Glutamatergic neuron (in vitro differentiated cells): ENCODE data around the gene AUTS2. TPM values are rescaled to one million over a fixed set of nuclear protein-coding genes. Genes with fewer than 3 reads are reported as not detected.

Source experiments
- DNase-seq: peaks from one replicate; pipeline ENCODE4 v3.0.0; 2022
- H3K27ac Mint-ChIP-seq: one replicate; pipeline ENCODE4 v1.8.0; 2020; ENCODE audit warnings: mild to moderate bottlenecking, mixed read lengths, inconsistent platforms; ENCODE audit not compliant: unreplicated experiment
- H3K27me3 Mint-ChIP-seq: one replicate; pipeline ENCODE4 v1.8.0; 2020; ENCODE audit warnings: mild to moderate bottlenecking, moderate library complexity, mixed read lengths, inconsistent platforms; ENCODE audit not compliant: unreplicated experiment
- H3K36me3 Mint-ChIP-seq: one replicate; pipeline ENCODE4 v1.8.0; 2020; ENCODE audit warnings: mild to moderate bottlenecking, mixed read lengths, inconsistent platforms; ENCODE audit not compliant: unreplicated experiment
- H3K4me1 Mint-ChIP-seq: one replicate; pipeline ENCODE4 v1.8.0; 2020; ENCODE audit warnings: mild to moderate bottlenecking, low read depth, mixed read lengths, inconsistent platforms; ENCODE audit not compliant: unreplicated experiment
- H3K4me3 Mint-ChIP-seq: one replicate; pipeline ENCODE4 v1.8.0; 2020; ENCODE audit warnings: mild to moderate bottlenecking, mixed read lengths, inconsistent platforms; ENCODE audit not compliant: unreplicated experiment
- H3K9me3 Mint-ChIP-seq: one replicate; pipeline ENCODE4 v1.8.0; 2020; ENCODE audit warnings: mild to moderate bottlenecking, moderate library complexity, mixed read lengths, inconsistent platforms; ENCODE audit not compliant: unreplicated experiment
- total RNA-seq: library from RNA; stranded (reverse); fragmentation: NEBNext Ultra II Directional; extraction: Animal tissue kit (Norgen Biotek cat#: 25700); gene quantifications from one replicate; pipeline ENCODE4 v1.2.1, GENCODE V29; 2021; ENCODE audit not compliant: unreplicated experiment
- TF ChIP-seq, protein P1 (sequence below): fragments of 200-600 bp; sonication (generic); IDR thresholded peaks from one replicate; pipeline ENCODE4 v1.5.0; 2021; ENCODE audit not compliant: partially characterized antibody, unreplicated experiment

The AUTS2 gene
- total RNA-seq, 1 donor from 2014 or later = 300 TPM

DNA sequence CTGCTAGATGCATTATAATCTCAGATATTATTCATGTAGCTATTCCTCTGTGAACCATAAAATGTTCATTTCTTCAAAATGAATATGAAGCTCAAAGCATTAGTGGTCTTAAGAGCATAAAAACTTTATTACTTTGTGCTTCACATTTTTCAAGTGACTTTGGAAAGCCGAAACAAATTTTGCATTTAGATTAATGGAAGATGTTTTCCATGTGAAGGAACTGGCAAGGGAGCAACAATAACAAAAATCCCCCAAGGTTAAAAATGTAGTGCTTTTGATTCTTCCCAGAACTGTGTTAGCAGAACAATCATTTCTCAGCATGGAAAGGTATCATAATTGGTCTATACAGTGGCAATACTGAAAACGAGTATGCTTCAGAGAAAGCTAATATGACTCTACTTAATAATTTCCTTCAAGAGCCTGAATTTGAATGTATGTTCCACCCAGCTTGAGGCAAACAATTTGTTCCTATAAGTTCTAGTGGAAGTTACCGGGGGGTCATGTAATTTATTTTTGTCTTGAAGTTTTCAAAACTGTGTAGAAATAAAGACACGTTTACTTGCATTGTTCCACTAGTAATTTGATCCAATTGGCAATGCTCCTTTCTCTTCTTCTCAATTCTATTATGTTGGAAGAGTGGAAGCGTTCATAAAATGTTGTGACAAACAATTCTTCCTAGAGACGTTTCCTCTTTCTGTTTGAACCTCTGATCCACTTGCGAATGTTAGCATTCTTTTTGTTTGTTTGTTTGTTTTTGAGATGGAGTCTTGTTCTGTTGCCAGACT is 665.4 kb downstream of the AUTS2 start:
- H3K27ac Mint-ChIP-seq = no peak overlapping the region
- H3K36me3 Mint-ChIP-seq = no peaks in the 10 kb centered on the region
- peaks cover 5% of the 10 kb centered on the region for H3K27me3 Mint-ChIP-seq
- TF ChIP-seq, protein P1, sequence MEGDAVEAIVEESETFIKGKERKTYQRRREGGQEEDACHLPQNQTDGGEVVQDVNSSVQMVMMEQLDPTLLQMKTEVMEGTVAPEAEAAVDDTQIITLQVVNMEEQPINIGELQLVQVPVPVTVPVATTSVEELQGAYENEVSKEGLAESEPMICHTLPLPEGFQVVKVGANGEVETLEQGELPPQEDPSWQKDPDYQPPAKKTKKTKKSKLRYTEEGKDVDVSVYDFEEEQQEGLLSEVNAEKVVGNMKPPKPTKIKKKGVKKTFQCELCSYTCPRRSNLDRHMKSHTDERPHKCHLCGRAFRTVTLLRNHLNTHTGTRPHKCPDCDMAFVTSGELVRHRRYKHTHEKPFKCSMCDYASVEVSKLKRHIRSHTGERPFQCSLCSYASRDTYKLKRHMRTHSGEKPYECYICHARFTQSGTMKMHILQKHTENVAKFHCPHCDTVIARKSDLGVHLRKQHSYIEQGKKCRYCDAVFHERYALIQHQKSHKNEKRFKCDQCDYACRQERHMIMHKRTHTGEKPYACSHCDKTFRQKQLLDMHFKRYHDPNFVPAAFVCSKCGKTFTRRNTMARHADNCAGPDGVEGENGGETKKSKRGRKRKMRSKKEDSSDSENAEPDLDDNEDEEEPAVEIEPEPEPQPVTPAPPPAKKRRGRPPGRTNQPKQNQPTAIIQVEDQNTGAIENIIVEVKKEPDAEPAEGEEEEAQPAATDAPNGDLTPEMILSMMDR = no peak
- H3K4me3 Mint-ChIP-seq = no peak overlapping the region
- H3K4me1 Mint-ChIP-seq = peaks cover 5% of the 10 kb centered on the region
- DNase-seq = no peak
- no peaks in the 10 kb centered on the region for H3K9me3 Mint-ChIP-seq

DNA sequence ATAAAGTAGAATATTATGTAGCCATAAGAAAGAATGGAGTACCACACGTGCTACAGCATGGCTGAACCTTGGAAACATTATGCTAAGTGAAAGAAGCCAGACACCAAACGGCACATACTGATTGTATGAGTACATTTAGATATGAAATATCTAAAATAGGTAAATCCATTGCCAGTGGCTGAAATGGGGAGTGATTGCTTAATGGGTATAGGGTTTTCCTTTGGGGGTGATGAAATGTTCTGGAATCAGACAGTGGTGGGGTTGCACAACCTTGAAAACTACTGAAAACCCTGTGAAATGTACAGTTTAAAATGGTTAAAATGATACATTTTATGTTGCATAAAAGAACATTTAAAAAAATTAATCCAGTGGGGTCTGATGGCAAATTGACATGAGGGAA is 667.9 kb downstream of the AUTS2 start:
- no peak overlapping the region for H3K4me3 Mint-ChIP-seq
- H3K27ac Mint-ChIP-seq = no peak overlapping the region
- DNase-seq = no peak
- H3K4me1 Mint-ChIP-seq = peaks cover 10% of the 10 kb centered on the region
- H3K27me3 Mint-ChIP-seq = peaks cover 5% of the 10 kb centered on the region
- TF ChIP-seq, protein P1 = no peak
- H3K36me3 Mint-ChIP-seq = no peaks in the 10 kb centered on the region
- no peaks in the 10 kb centered on the region for H3K9me3 Mint-ChIP-seq

DNA sequence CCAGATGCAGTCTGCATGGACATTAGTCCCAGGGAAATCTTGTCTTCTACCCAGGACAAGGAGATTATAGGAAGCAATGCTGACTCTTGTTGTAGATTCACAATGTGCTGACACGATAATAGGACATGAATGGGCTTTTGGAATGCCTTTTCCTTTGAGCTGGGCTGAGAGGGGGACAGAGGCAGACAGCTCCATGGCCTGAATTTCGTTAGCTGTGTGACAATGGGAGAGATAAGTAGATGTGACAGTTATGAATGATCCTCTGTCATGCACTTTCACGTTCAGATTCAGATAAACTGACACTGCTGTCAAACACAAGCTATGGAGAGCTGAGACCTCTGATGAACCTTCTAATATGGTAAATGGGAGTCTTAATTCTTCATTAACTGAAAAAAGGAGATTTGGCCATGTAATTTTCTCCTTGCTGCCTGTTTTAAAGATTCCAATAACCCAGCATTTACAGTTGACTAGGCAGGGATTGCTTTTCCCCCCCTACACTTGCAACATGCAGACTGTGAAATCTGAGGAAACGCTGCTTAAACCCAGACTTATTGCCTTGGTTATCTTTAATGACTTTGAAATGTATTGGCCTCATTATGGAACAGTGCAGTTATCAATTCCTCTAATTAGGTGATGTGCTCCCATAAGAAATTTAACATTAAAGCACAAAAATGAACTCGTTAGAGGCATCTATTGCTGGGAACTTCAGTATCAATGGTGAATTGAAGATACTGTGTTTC is 669.3 kb downstream of the AUTS2 start:
- H3K4me3 Mint-ChIP-seq = no peak overlapping the region
- H3K4me1 Mint-ChIP-seq = peaks cover 15% of the 10 kb centered on the region
- H3K9me3 Mint-ChIP-seq = no peaks in the 10 kb centered on the region
- TF ChIP-seq, protein P1 = no peak
- H3K27ac Mint-ChIP-seq = no peak overlapping the region
- H3K27me3 Mint-ChIP-seq = peaks cover 5% of the 10 kb centered on the region
- DNase-seq = no peak
- H3K36me3 Mint-ChIP-seq = no peaks in the 10 kb centered on the region

DNA sequence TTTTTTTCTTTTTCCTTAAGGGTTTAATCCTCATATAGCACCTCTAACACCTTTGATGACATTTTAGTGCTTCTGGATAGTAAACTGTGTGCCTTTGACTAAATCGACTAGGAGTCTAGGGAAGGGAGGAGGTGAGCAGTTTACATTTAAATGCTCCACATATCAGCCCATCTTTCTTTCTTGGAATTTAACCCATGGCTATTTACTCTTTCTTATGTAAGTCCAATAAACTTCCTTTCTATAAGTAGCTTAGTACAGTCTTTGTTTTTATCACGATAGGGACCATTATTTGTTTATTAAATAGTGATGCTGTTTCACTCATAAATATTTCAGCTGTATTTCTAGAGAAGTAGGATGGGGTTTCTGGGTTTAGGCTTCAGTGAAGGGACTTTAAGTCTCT is 669.9 kb downstream of the AUTS2 start:
- Mint-ChIP-seq H3K27me3 (peaks cover 5% of the 10 kb centered on the region), H3K4me1 (peaks cover 15% of the 10 kb centered on the region), H3K27ac (no peak overlapping the region), H3K36me3 (no peaks in the 10 kb centered on the region), H3K9me3 (no peaks in the 10 kb centered on the region), H3K4me3 (no peak overlapping the region)
- no peak for DNase-seq
- TF ChIP-seq, protein P1 = no peak

DNA sequence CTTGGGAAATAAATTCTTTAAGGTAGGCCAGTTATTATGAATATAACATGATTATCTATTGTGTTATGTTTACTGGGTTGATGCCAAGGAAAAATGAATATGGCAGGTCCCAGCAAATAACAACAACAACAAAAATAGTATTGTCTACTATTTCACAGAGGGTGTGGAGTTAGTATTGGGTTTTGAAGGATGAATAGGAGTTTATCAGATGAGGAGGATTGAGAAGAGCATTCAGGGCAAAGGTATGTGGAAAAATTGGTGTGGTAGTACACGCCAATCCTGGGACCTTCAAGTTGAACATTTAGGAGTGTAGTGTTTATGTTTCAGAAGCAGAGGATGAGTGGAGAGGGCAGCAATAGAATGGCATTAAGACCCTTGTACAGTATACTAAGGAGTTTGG is 671.9 kb downstream of the AUTS2 start:
- peaks cover 5% of the 10 kb centered on the region for H3K27me3 Mint-ChIP-seq
- H3K4me1 Mint-ChIP-seq = peaks cover 15% of the 10 kb centered on the region
- DNase-seq = no peak
- no peaks in the 10 kb centered on the region for H3K9me3 Mint-ChIP-seq
- H3K36me3 Mint-ChIP-seq = no peaks in the 10 kb centered on the region
- H3K27ac Mint-ChIP-seq = no peak overlapping the region
- no peak overlapping the region for H3K4me3 Mint-ChIP-seq
- TF ChIP-seq, protein P1 = no peak
